ENCODE measurements around the gene STK32B.

- TF ChIP-seq POLR2A (IDR thresholded peaks at IDR 0.05; ENCODE audit: low read length) (no peak), GATA1 (IDR thresholded peaks at IDR 0.05; ENCODE audit: low read depth, low read length) (no peak)
These were observed 973 bp downstream of the STK32B start for GRCh38 chr4:5052204-5052702.
